GM18867 (cell line): ENCODE measurements around the gene PTPRG.

Experiments
- ATAC-seq: cut with Tn5 transposase; IDR thresholded peaks from one replicate; pipeline ENCODE4 v1.9.1; 2021; ENCODE audit warnings: mild to moderate bottlenecking, moderate library complexity; ENCODE audit not compliant: unreplicated experiment

Gene PTPRG

GRCh38 chr3:61583890-61584875, 22.8 kb downstream of the PTPRG start:
- no peak for ATAC-seq

GRCh38 chr3:61589856-61590255, 28.5 kb downstream of the PTPRG start:
- no peak for ATAC-seq

GRCh38 chr3:61591300-61591699, 29.9 kb downstream of the PTPRG start:
- ATAC-seq: no peak

GRCh38 chr3:61593446-61594029, 32.2 kb downstream of the PTPRG start:
- no peak for ATAC-seq

- no peak for ATAC-seq
Measured at GRCh38 chr3:61594144-61594963, 33.0 kb downstream of the PTPRG start.

GRCh38 chr3:61594964-61595285, 33.6 kb downstream of the PTPRG start:
- ATAC-seq: no peak

GRCh38 chr3:61595288-61595687, 33.9 kb downstream of the PTPRG start:
- no peak for ATAC-seq

- no peak for ATAC-seq
Measured at GRCh38 chr3:61595826-61596225, 34.5 kb downstream of the PTPRG start.

GRCh38 chr3:61597906-61598305, 36.5 kb downstream of the PTPRG start:
- no peak for ATAC-seq

- ATAC-seq: no peak
Measured at GRCh38 chr3:61600195-61600594, 38.8 kb downstream of the PTPRG start.

- no peak for ATAC-seq
Measured at GRCh38 chr3:61601831-61602230, 40.5 kb downstream of the PTPRG start.

- no peak for ATAC-seq
Measured at GRCh38 chr3:61602466-61602865, 41.1 kb downstream of the PTPRG start.

- no peak for ATAC-seq
Measured at GRCh38 chr3:61605589-61606175, 44.3 kb downstream of the PTPRG start.

- no peak for ATAC-seq
Measured at GRCh38 chr3:61606196-61606595, 44.8 kb downstream of the PTPRG start.

- no peak for ATAC-seq
Measured at GRCh38 chr3:61608072-61608471, 46.7 kb downstream of the PTPRG start.

GRCh38 chr3:61608711-61609110, 47.3 kb downstream of the PTPRG start:
- ATAC-seq: no peak

- ATAC-seq: no peak
Measured at GRCh38 chr3:61610316-61610715, 48.9 kb downstream of the PTPRG start.

GRCh38 chr3:61612211-61613194, 51.1 kb downstream of the PTPRG start:
- ATAC-seq: no peak

- no peak for ATAC-seq
Measured at GRCh38 chr3:61613666-61614065, 52.3 kb downstream of the PTPRG start.

GRCh38 chr3:61615643-61616042, 54.3 kb downstream of the PTPRG start:
- no peak for ATAC-seq
